Measurements from ENCODE around the gene ZNF518B. TPM values are rescaled to one million over a fixed set of nuclear protein-coding genes. Genes with fewer than 3 reads are reported as not detected.

The ZNF518B gene
- total and polyA plus RNA-seq, 8 donors: 0.99 to 9.9 (median 2.4) TPM

DNA sequence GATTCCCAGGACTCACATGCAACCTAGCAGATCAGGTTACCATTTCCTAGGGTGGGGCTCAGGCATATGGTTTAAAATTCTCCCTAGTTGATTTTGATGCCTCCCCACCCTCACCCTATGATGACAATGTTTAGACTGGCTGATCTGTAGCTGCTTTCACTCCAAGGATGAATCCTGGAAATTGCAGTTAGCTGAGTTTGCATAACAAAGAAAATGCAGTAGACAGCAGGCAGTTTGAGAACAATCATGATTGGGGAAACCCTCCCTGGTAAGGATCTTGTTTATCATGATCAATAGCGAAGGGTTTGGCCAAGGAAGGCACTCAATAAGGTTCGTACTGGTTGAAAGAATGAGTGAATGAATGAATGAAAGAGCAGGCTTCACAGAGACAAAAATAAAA is 2.1 kb downstream of the ZNF518B start:
- Histone ChIP-seq H3K4me3 (no peak overlapping the region), H3K9me3 (no peaks in the 10 kb centered on the region), H3K4me1 (no peaks in the 10 kb centered on the region), H3K36me3 (no peaks in the 10 kb centered on the region), H3K27ac (no peak overlapping the region), H3K27me3 (peaks cover 0 to 2% (median 0%) of the 10 kb centered on the region in 4 donors)
- FAIRE-seq (no peak), ATAC-seq (no peak), DNase-seq (no peak)
- TF ChIP-seq, protein P1, sequence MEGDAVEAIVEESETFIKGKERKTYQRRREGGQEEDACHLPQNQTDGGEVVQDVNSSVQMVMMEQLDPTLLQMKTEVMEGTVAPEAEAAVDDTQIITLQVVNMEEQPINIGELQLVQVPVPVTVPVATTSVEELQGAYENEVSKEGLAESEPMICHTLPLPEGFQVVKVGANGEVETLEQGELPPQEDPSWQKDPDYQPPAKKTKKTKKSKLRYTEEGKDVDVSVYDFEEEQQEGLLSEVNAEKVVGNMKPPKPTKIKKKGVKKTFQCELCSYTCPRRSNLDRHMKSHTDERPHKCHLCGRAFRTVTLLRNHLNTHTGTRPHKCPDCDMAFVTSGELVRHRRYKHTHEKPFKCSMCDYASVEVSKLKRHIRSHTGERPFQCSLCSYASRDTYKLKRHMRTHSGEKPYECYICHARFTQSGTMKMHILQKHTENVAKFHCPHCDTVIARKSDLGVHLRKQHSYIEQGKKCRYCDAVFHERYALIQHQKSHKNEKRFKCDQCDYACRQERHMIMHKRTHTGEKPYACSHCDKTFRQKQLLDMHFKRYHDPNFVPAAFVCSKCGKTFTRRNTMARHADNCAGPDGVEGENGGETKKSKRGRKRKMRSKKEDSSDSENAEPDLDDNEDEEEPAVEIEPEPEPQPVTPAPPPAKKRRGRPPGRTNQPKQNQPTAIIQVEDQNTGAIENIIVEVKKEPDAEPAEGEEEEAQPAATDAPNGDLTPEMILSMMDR (IDR thresholded peaks at IDR 0.05): no peak
- 97 to 99% methylated on average over 2 of the region's 2 CpGs for WGBS, 2 donors
- intact Hi-C loops (cut with DNase I): no loop called here

DNA sequence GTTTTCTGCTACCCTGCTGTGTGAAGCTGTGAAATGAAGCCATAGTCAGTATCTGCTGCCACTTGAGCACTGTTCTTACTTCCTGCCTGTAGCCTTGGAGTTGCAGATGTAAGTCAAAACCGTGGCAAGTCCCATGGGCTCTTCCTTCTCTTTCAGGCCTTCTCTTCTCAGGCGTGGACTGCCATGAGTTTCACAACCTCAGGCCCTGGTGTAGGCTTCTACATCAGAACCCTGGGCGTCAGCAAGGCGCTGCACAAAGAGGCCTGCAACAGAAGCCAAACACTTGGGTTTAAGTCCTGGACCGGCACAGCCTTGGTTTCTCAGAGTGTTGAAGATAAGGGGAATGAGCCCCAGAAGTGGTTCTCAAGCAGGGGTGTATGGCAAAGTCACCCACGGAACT is 2.5 kb downstream of the ZNF518B start:
- Histone ChIP-seq H3K27me3 (peaks cover 0 to 2% (median 0%) of the 10 kb centered on the region in 4 donors), H3K4me3 (no peak overlapping the region), H3K9me3 (no peaks in the 10 kb centered on the region), H3K27ac (no peak overlapping the region), H3K36me3 (no peaks in the 10 kb centered on the region), H3K4me1 (no peaks in the 10 kb centered on the region)
- ATAC-seq: no peak
- DNase-seq: no peak
- TF ChIP-seq, protein P1 (IDR thresholded peaks at IDR 0.05): no peak
- intact Hi-C loops (cut with DNase I): no loop called here
- 89 to 90% methylated on average over 6 of the region's 6 CpGs for WGBS, 2 donors
- no peak for FAIRE-seq

DNA sequence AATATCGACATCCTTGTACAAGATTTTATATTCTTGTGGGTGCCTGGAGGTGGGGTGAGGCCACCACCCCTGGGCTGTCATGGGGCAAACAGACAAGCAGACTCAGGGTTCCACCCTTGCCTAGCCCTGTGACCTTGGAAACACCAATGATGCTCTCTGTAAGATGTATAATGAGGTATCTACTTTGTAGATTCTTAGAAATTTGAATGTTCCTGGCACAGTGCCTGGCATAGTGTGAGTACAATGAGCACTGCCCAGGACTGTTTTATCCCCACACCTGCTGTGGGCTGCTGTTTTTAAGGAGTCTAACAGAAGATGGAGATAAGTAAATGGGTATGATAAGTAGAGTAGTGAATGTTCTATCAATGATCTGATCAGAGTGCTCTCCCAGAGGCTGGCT is 3.1 kb downstream of the ZNF518B start:
- FAIRE-seq (no peak), DNase-seq (no peak), ATAC-seq (no peak)
- H3K9me3 ChIP-seq: no peaks in the 10 kb centered on the region
- TF ChIP-seq, protein P1 (IDR thresholded peaks at IDR 0.05): no peak
- no peaks in the 10 kb centered on the region for H3K36me3 ChIP-seq
- H3K4me1 ChIP-seq: no peaks in the 10 kb centered on the region
- H3K27ac ChIP-seq: no peak overlapping the region
- peaks cover 0 to 2% (median 0%) of the 10 kb centered on the region in 4 donors for H3K27me3 ChIP-seq
- intact Hi-C loops (cut with DNase I): no loop called here
- H3K4me3 ChIP-seq: no peak overlapping the region
- WGBS, 2 donors: 96 to 98% methylated on average over 1 of the region's 1 CpG

DNA sequence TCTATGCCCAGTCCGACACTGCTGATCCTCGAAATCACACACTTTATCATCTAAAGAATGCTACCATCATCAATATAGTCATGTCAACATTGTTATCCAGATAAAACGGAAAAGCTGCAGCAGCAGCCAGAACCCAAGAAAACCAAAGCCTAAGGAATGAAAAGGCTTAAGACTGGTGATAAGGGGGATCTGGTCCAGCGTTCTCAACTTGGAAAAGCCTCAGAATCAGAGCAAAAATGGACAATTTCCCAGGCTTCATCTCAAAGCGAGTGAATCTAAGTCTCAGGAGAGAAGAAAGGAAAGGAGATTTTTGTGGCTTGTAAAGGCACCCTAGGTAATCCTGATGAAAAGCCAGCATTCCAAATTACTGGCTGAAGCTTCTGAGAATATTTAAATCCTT is 8.2 kb downstream of the ZNF518B start:
- H3K9me3 ChIP-seq: no peaks in the 10 kb centered on the region
- ATAC-seq: no peak
- DNase-seq: no peak
- H3K4me1 ChIP-seq: no peaks in the 10 kb centered on the region
- no peak overlapping the region for H3K27ac ChIP-seq
- H3K27me3 ChIP-seq: no peaks in the 10 kb centered on the region
- WGBS, 2 donors: 87 to 89% methylated on average over 5 of the region's 5 CpGs
- intact Hi-C loops (cut with DNase I): no loop called here
- no peak overlapping the region for H3K4me3 ChIP-seq
- H3K36me3 ChIP-seq: peaks cover 0 to 7% (median 0%) of the 10 kb centered on the region in 3 donors
- FAIRE-seq: no peak
- TF ChIP-seq, protein P1 (IDR thresholded peaks at IDR 0.05): no peak

DNA sequence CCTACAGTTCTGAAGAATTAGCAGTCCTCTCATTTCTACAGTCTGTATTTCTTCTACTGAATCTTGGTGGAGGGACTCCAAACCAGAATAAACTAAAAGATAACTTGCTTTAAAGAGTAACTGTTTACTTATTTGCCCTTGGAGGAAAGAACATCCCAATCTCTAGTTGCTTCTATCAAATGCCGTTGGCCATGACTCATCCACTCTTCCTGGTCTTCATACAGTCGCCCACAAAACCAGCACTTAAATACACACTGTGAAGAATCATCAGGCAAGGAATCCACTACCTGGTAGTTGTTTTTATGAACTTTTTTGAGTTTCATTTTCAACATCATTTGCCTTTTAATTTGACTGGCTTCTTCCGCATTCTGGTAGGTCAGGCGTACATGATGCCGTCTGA is 14.2 kb downstream of the ZNF518B start:
- no peak for ATAC-seq
- TF ChIP-seq, protein P1 (IDR thresholded peaks at IDR 0.05): no peak
- Histone ChIP-seq H3K36me3 (peaks cover 0 to 7% (median 0%) of the 10 kb centered on the region in 3 donors), H3K27me3 (no peaks in the 10 kb centered on the region), H3K9me3 (peaks cover 0 to 5% (median 0%) of the 10 kb centered on the region in 4 donors), H3K4me1 (no peaks in the 10 kb centered on the region), H3K4me3 (no peak overlapping the region), H3K27ac (no peak overlapping the region)
- 95 to 97% methylated on average over 5 of the region's 5 CpGs for WGBS, 2 donors
- no peak for DNase-seq
- intact Hi-C loops (cut with DNase I): no loop called here
- FAIRE-seq: no peak

All from pancreas (tissue), 10 donors.